Stimulated activated CD4-positive, alpha-beta T cell treated with anti-CD3 and anti-CD28 coated beads, Interleukin-1b, Interleukin-23, amount 100 ng/mL, for 48 hours (primary cell): ENCODE data around the gene ZNF132.
A peak's percentile ranks its signal among the peaks of the same experiment; 100 is the strongest.
"Not testable (repeated sequence)": the region's sequence is repeated elsewhere in the genome, so short reads cannot be mapped to it uniquely, and the experiment has no call there.

Experiments used
- DNase-seq: peaks from one replicate; pipeline ENCODE4 v3.0.0-alpha.2; 2020

ZNF132 gene

DNA sequence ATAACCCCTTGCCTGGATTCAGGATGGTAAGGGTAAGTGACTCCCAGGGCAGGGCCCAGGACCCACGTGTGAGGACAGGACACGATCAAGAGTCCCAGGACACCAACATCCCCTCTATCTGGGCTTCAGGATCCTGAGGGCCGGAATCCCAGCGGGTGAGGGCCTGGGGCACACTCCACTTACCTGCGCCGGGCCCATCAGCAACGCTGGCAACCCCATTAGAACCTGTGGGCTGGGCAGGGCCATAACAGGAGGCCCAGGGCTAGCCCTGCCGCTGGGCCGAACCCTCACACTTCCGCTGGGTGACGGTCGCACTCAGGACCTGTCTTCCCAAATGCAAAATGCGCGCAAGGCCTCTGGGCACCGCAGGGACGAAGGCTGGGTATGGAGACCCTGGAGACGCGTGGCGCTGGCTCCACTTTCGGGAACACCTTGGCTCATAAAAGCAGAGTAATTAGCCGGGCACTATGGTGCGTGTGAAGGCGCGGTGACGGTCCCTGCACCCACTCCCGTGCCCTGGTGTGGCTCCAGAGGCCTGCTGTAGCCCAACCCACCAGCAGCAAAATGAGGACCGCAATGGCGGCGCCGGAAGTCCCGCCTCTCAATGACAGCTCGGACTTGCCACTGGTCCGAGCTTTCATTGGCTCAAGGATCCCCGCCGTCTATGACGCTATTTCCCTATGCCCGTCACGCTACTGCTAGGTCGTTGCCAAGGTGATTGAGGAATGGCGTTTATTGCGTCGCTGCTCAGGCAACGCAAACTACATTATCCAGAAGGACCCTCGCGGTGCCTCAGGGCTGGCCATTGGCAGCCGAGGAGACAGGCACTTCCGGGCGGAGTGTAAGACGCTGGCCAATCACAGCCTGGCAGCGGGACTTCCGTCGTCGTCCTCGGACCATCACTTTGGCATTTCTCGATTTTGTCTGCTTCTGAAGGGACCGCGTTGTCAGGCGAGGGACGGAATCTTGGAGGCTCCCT, at the start of gene ZNF132:
TSS of gene ZNF132 (minus strand) at position 578 of the 979 bp plus-strand sequence. CDS start at position 246, 332 bp downstream.
- DNase-seq: peak; percentile 97

DNA sequence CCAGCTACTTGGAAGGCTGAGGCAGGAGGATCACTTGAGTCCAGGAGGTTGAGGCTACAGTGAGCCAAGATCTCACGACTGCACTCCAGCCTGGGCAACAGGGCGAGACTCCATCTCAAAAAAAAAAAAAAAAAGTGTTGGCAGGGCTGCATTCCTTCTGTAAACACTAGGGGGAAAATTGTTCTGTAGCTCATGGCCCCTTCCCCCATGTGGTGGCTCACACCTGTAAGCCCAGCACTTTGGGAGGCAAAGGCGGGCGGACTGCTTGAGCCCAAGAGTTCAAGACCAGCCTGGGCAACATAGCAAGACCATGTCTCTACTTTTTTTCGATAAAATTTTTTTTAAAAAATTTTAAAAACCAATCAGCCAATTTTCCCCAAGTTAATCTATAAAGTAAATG, 44.4 kb upstream of the ZNF132 start:
- DNase-seq: not testable (repeated sequence)

DNA sequence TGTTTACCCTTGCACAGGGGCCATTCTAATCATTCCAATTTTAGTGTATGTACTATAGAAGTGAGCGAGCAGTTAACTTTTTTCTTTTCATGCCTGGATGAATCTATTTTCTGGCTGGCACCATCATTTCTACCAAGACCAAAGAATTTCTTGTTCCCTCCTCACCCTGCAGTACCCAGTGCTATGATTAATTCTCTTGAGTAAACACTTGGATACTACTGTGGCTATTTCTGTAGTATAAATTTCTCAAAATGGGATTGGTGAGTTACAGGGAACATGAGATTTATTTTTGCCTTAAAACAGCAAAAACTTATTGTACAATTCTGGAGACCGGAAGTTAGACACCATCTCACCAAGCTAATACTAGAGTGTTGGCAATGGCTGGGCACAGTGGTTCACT, 43.8 kb upstream of the ZNF132 start:
- DNase-seq: no peak

DNA sequence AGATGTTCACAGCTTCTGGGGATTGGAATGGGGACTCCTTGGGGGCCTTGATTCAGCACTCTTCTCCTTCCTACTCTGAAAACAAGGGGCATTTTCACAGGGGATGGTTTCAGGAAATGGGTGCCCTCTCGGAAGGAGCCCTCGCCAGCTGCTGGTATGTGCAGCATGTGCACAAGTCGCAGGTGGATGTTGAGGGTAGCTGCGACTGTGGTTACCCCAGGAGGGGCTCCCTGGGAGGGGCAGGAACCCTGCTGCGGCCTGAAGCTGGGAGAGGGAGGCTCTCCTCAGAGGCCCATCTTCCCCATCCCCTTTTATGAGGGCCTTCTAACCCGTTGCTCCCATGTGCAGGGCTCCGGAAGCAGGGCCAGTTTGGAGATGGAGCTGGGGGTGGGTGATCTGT, 42.4 kb upstream of the ZNF132 start:
- no peak for DNase-seq

DNA sequence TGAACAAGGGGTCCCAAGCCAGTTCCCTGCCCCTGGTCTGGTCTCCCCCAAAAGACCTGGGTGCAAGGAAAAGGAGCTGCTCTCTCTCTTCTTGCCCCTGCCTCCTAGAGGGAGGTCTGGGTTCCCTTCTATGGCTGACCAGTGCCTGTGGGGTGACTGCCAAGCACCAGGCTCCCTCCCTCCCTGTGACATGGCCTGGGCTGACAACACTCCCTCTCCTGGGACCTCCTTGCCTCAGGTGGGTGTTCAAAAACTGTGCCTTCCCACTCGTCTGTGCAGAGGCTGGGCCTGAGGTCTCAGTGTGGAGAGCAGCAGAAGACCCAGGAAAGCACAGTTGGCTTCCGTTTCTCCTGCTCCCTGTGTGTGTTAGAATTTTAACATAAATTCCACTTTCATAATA, 40.9 kb upstream of the ZNF132 start:
- DNase-seq: no peak

DNA sequence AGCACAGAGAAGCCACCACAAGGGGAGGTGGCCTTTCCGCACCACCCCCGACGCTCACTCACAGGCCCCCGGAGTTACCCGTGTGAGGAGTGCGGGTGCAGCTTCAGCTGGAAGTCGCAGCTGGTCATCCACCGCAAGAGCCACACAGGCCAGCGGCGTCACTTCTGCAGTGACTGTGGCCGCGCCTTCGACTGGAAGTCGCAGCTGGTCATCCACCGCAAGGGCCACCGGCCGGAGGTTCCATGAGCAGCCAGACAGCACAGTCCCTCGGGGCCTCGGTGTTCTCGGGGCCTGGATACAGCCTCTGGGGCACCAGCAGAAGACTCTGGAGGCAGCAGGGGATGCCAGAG, 40.5 kb upstream of the ZNF132 start:
- DNase-seq: no peak

DNA sequence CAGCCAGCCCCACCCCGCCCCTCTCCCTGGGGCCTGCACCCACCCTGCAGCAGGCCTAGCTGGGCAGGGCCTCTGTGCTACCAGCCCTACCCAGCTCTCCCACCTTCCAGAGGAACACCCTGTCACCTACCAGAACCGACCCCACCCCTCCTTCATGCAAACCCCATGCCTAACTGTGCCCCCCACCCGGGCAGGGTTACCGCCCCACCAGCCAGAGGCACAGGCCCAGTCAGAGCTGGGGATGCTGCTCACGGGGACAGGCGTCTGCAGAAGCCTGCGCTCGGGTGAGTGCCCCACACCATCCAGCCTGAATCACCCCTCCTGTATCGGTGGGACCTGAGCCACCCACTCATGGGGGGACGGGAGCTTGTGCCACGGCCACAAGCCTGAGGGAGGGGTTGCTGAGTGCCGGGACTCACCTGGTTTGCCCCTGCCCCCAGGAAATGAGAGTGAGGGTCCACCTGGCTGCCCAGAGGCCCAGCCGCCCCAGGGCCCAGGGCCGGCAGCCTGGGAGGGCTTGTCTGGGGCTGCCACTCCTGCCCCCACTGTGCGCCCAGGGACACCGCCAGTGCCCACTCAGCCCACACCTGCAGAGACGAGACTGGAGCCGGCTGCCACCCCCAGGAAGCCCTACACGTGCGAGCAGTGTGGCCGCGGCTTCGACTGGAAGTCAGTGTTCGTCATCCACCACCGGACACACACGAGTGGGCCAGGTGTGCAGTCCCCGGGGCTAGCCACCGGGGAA, 40.0 kb upstream of the ZNF132 start:
- no peak for DNase-seq

DNA sequence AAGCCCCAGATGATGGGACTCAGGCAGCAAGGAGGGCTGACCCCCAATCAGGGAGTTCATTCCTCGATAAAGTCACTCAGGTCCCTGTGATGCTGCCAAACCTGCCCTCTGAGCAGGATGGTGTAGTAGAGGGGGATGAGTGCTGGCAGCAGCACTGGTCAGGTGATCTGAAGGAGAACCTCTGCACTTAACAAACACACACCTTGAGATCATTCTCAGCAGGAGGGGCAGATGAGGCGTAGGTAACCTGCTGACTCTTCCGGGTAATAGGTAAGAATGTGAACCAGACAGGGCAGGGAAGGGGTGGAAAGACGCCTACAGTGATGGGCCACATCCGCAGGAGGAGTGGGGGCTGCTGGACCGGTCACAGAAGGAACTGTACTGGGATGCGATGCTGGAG, 39.4 kb upstream of the ZNF132 start:
- DNase-seq: no peak

DNA sequence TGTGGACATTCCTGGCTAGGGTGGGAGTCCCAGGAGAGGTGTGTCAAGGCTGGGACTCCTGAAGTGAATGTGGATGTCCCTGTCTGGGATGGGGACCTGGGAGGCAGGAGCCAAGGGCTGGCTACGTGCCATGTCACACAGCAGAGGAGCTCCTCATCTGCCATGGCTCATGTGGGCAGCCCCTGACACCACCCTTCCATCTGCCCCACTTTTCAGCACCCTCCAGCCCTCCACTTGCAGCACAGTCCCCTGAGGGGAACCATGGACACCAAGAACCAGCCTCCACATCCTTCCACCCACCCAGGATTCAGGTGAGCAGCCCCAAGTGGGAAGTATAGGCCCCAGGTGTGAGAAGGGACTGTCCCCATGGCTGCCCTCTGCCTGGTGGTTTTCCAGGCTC, 37.9 kb upstream of the ZNF132 start:
- no peak for DNase-seq

DNA sequence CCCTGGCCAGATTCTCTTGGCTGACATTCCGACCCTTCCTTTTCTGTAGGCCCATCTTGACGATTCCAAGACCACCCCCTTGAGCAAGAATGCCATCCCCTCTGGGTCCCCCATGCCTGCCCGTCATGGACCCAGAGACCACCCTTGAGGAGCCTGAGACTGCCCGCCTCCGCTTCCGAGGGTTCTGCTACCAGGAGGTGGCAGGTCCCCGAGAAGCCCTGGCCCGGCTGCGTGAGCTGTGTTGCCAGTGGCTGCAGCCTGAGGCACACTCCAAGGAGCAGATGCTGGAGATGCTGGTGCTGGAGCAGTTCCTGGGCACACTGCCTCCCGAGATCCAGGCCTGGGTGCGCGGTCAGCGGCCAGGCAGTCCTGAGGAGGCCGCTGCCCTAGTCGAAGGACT, 37.2 kb upstream of the ZNF132 start:
- no peak for DNase-seq

DNA sequence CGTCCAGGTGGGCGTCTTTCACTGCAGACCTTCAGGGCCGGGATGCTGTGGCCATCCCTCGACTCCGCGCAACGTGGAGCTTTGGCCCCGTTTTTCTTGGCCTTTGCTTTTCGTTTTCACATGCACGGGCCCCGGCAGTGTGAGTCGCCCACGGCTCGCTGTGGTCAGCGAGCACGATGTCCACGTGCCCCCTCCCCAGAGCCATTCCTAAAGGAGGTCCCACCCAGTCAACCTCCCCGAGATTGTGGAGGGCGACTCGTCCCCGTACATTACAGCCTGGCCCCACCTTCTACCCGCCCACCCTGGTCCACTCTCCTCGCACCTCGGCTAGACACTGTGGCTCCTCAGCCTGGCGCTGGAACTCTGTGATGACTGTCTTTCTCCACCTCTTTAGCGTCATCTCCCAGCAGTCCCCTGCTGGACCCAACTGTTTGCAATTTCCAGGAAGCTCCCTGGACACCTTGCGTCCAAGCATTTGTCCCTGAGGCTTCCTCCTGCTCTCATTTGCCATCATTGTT, 36.6 kb upstream of the ZNF132 start:
- no peak for DNase-seq

DNA sequence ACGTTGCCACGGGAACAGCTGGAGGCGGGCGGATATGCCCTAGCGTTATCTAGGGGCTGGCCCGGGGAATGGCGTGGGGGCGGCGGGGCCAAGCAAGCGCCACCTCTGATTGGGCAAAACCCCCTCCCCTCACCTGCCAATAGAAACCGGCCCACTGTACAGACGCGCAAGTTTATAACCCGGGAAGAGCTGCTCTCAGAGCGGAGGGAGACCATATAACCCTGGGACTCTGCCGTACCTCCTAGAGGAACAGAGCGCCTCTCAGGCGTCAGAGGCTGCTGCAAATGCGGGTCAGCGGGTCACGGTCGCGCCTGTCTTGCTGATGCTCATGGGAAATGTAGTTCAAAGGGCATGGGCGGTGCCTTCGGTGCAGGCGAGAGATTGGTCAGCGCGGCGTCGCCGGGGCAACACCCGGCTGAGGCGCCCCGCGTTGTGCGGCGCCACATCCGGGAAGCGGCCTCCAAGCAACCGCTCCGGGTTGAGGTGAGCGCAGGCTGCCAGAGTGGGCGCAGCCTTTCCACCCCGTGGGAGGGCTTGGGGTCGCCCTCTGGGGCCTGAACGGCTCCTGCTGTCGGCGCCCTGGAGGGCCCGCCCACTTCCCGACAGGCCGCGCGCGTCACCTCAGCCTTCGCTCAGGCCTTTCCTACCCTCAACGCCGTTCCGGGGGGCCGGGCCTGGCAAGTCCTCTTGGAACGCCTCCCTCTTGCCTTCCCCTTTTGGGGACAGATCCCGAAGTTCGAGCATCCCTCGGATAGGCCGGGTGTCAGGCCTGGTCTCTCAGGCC, 36.0 kb upstream of the ZNF132 start, which contains the start of gene ZNF446:
TSS of gene ZNF446 (plus strand) at position 639 of the 784 bp plus-strand sequence. CDS start 867 bp downstream, outside the sequence.
- peak; percentile 96 for DNase-seq

DNA sequence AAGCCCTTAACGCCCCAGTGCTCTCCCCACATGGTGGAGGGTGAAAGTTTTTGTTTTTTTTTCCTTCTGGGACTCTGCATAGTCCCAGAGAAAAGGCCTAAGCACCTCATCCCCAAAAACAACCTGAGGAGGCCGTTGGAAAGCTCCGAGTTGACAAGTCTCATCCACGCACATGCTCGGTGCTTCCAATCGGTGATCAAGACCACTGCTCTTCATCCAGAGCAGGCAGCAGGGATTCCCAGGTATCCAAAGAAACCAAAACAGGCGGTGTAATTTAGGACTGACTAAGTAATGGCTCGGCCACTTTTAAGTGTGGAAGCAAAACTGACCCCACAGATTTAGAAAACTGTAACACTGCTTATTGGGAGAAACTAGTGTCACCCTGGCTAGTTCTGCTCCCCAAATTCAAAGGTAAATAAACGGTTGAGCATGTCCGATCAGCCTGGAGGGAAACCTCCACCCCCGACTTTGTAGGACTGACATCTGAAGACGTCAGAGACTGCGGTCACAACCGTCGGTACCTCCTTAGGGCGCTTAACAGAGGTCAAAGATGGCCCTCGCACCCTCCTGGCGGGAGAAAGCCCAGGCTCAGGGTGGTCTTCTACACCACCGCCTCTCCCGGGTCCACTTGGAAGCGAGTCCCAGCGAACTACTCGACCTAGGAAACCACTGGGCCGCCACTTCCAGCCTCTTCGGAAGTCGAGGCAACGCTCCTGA, 35.2 kb upstream of the ZNF132 start:
- no peak for DNase-seq

DNA sequence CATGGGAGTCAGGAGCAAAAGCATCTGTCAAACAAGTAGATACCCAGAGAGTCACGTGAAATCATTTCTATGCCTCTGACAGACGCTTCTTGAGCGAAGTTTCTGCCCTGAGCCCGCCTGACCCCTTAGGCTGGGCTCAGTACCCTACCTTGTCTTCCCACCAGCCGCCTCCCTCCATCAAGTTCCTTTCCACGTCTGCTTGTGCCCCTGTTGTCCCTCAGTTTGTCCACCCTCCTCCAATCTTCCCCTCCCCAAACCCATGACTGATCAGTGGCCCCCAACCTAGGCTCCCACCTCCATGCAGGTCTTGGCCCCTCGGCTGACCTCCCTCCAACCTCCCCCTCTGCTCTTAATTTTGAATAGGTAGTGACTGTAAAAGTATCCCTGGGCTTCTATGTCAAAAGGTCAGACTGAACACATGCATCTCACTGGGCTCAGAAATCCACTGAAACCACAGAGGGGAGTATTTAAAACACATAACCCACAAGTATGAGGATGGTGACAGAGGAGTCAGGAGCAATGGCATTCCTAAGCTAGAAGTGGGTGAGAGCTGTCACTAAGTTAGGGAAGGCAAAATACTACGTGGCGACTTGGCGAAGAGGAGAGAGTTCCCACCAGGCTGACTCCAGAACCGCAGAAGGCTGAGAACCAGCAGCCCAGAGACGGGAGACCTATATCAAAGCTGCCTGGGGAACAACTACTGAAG, 34.5 kb upstream of the ZNF132 start:
- no peak for DNase-seq

DNA sequence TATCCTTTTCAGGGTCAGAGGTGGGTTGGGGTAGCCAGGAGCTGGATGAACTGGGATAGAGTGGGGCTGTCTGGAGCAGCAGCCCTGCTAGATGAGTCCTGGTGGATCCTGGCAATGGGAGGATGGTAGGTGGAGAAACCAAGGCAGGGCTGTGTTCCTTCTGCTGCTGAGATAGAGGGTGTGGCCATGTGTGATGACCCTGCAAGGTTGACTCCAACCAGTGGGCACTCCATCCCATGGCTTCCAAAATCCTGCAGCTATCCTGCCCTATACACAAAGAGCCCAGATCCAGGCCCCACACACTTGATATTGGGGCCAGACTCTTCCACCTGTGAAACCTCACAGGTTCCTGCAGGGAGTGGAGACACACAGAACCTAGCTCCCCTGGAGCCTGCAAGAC, 33.8 kb upstream of the ZNF132 start:
- DNase-seq: no peak

DNA sequence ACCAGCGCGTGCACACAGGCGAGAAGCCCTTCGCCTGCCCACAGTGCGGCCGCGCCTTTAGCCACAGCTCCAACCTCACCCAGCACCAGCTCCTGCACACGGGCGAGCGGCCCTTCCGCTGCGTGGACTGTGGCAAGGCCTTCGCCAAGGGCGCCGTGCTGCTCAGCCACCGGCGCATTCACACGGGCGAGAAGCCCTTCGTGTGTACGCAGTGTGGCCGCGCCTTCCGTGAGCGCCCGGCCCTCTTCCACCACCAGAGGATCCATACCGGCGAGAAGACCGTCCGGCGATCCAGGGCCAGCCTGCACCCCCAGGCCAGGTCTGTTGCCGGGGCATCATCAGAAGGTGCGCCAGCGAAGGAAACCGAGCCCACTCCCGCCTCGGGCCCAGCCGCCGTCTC, 31.8 kb upstream of the ZNF132 start:
- no peak for DNase-seq

DNA sequence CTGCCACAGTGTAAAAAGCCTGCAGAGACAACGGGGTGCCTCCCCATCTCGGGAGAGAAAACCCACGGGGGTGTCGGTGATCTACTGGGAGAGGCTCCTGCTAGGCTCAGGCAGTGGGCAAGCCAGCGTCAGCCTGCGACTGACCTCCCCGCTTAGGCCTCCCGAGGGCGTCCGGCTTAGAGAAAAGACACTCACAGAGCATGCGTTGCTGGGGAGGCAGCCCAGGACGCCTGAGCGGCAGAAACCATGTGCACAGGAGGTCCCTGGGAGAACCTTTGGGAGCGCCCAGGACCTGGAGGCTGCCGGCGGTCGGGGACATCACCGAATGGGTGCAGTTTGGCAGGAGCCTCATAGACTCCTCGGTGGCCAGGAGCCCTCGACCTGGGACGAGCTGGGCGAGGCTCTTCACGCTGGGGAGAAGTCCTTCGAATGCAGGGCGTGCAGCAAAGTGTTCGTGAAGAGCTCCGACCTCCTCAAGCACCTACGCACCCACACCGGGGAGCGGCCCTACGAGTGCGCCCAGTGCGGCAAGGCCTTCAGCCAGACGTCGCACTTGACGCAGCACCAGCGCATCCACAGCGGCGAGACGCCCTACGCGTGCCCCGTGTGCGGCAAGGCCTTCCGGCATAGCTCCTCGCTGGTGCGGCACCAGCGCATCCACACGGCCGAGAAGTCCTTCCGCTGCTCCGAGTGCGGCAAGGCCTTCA, 31.0 kb upstream of the ZNF132 start:
- DNase-seq: not testable (repeated sequence)

DNA sequence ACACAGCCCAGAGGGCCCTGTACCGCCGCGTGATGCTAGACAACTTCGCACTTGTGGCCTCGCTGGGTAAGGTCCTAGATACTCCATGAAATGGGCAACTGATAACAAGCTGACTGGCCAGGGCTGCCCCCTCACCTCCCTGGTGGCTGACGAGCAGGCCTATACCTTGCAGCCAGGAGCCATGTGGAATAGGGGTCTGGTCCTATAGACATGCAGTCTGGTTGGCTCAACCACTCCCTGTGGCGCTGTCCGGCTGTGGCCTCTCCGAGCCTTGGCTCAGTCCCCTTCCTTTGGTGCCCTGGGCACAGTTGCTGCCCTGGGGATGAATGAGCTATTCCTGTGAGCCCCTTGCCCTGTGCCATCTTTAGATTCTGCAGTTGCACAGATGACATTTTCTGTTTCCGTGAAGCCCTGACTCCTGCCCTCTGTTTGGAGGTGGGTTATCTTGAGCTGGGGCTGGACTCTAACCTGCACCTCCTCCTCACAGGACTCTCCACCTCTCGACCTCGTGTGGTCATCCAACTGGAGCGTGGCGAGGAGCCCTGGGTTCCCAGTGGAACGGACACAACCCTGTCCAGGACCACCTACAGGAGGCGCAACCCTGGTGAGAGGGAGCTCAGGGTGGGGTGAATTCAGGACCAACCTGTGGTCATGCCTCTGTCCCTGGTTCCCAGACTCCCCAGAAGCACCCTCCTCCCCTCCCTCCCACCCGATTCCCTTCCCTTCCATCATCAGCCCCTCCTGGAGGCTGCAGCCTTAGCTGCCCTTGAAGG, 29.5 kb upstream of the ZNF132 start:
- DNase-seq: no peak

DNA sequence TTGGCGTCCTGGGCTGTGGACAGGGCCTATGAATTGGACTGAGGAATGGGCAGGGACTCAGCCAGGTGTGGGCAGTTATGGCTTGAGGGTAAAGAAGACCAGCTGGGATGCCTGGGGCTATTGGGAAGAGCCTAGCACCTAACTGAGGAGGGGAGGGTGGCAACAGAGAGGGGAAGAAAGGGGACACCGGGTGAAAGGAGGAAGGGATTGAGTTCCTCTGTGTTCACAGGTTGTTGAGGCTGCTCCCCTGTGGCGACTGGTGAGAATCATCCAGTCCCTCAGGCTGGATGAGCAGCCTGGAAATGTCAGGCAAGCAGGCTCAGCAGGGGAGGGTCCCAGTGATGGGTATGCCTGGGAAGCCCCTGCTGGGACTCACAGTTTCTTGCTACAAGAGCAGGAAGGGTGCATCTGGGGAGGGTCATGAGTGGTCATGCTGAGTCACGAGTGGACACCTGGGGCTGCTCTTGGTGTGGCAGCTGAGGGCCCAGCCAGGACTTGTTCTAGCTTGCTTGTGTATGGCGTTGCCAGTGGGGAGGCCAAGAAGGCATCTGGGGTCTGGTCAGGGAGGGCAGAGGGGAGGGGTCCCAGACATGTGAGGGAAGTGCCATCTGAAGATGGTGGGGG, 28.4 kb upstream of the ZNF132 start:
- DNase-seq: no peak
